HG03280 (cell line): ENCODE measurements around the gene CRYGN.
A peak's percentile ranks its signal among the peaks of the same experiment; 100 is the strongest.

Source experiments
- ATAC-seq: cut with Tn5 transposase; IDR thresholded peaks from one replicate; pipeline ENCODE4 v1.9.1; 2021; ENCODE audit warnings: mild to moderate bottlenecking, moderate library complexity; ENCODE audit not compliant: unreplicated experiment

Gene CRYGN

GRCh38 chr7:151460474-151460855 lies 20.5 kb upstream of the CRYGN start:
- no peak for ATAC-seq

DNA sequence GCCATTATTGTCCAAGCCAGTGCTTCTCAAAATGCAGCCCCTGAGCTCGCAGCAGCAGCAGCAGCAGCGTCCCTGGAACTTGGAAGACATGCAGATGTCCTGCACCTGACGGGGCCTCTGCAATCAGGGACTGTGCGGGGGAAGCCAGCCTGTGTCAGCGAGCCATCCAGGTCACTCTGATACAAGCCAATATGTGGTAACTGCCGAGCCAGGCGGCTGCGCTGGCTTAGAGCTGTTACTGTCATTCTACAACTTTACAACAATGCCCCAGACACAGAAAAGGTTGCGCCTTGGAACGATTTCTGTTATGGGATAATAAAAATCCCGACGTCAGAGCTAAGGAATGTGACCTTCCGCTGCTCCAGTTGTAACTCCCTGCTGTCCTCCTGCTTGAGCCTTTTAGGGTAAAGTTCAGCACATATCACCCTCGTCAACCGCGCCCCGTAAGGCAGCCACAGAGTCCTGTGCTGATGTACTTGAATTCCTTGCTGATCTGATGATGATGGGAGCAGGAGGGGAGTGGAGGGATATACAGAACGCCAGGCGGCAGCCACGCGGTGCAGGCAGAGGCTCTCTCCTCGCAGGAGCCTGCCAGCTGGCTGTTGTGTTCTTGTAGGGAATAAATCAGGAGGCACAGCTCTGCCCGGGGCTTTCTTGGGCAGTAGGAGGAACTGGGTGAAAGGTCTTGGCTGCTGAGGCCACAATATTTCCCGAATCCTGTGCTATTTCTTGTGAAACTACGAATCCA lies 20.0 kb upstream of the CRYGN start:
- ATAC-seq = no peak

DNA sequence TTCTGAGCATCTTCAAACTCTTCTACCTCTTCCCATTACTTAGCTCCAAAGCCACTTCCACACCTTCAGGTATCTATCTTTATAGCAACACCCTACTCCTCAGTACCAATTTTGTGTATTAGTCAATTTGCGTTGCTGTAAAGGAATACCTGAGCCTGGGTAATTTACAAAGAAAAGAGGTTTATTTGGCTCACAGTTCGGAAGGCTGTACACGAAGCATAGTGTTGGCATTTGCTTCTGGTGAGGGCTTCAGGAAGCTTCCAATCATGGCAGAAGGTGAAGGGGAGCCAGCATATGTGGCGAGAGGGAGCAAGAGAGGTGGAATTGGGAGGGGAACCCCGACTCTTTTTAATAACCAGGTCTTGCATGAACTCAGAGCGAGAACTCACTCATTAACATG lies 17.6 kb upstream of the CRYGN start:
- ATAC-seq = no peak

GRCh38 chr7:151456782-151457181 lies 16.8 kb upstream of the CRYGN start:
- no peak for ATAC-seq

DNA sequence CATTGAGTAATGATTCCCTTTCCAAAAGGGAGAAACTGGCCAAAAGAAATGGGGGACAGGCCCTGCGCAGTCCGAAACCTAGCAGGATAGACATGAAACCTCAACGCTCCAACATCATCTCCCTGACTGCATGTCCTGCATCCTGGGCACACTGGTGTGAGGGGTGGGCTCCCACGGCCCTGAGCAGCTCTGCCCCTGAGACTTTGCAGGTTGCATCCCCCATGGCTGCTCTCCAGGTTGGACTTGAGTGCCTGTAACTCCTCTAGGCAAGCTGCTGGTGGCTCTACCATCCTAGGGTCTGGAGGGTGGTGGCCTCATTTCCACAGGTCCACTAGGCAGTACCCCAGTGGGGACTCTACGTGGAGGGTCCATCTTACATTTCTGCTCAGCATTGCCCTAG lies 16.3 kb upstream of the CRYGN start:
- ATAC-seq = no peak

GRCh38 chr7:151455690-151456089 lies 15.7 kb upstream of the CRYGN start:
- no peak for ATAC-seq

GRCh38 chr7:151454932-151455530 lies 15.1 kb upstream of the CRYGN start:
- ATAC-seq = no peak

GRCh38 chr7:151454305-151454704 lies 14.4 kb upstream of the CRYGN start:
- ATAC-seq = no peak

DNA sequence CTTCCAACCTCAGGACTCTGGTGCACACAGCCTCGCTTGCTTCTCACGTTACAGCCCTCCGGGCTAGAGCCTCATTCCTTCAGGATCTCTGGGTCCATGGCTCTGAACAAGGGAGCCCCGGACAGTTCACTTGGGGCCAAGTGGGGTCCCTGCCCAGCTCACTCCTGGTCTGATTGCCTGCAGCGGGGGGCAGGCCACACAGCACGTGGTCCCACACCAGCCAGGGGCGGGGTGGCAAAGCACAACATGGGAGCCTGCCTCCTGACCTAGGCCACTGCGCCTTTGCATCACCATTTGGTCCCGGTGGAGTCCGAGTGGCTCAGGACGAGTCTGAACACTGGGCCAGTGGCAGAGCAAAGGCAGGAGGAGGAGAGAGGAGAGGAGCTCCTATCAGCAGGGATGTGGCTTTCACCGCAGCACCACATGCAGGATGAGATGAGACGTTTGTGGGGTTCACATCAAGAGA lies 13.4 kb upstream of the CRYGN start:
- no peak for ATAC-seq

GRCh38 chr7:151452680-151453325 lies 12.9 kb upstream of the CRYGN start:
- ATAC-seq = no peak

GRCh38 chr7:151451626-151452571 lies 12.0 kb upstream of the CRYGN start:
- no peak for ATAC-seq

DNA sequence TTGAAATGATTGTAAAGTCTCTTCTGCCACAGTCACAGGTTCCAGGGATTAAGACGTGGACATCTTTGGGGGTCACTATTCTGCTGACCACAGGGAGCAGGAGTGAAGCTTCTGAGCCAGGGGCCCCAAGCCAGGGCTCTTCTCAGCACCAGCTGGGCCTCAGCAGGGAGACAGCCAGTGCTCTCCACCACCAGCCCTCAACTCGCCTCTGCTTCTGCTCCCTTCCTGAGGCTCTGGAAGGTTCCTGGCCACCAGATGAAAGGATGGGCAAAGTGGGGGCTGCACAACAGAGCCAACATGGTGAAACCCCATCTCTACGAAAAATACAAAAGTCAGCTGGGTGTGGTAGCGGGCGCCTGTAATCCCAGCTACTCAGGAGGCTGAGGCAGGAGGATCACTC lies 11.2 kb upstream of the CRYGN start:
- ATAC-seq = no peak

GRCh38 chr7:151449990-151450389 lies 10.0 kb upstream of the CRYGN start:
- ATAC-seq = no peak

DNA sequence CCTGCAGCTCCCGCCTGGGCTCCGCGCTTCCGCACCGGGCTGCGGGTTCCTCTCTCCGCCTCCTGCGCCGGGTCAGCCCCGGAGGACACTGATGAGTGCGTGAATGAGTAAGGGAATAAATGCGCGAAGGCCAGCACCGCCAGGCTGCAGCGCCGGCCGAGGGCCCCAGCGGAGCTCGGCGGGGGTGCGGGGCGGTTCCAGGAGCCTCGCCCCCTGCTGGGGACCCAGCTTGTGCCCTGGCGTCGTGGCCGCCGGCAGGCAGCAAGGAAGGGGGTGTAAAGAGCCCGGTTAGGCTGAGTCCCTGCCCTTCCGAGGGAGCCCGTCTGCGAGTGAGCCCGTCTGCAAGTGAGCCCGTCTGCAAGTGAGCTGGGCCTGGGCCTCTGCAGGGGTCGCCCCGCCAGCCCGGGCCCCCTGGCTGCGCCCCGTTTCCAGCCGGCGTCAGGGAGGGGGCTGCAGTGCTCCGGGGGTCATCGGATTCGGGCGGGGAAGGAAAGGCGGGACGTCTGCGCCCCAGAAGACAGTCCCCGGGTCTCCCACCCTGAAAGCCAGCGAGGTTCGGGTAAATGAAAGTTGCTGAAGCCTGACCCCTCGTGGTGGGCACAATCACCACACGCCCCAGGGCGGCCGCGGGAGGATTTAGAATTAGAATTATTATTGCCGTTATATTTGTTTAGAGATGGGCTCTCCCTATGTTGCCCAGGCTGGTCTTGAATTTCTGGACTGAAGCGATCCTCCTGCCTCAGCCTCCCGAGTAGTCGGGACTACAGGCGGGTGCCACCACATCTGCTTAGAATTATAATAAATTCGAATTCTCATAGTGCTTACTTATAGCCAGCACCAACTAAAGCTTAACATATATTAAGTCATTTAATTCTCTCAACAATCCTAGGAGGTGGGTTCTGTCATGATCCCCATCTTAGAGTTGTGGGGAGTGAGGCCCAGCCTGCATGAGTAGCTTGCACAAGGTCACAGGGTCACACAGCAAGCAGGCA lies 8.6 kb upstream of the CRYGN start:
- peak; percentile 64 for ATAC-seq

- ATAC-seq = no peak
These were observed 7.9 kb upstream of the CRYGN start for GRCh38 chr7:151447901-151448260.

GRCh38 chr7:151447312-151447711 lies 7.4 kb upstream of the CRYGN start:
- ATAC-seq = no peak

GRCh38 chr7:151446412-151446811 lies 6.5 kb upstream of the CRYGN start:
- no peak for ATAC-seq

- ATAC-seq = no peak
These were observed 4.7 kb upstream of the CRYGN start for GRCh38 chr7:151444632-151445031.

DNA sequence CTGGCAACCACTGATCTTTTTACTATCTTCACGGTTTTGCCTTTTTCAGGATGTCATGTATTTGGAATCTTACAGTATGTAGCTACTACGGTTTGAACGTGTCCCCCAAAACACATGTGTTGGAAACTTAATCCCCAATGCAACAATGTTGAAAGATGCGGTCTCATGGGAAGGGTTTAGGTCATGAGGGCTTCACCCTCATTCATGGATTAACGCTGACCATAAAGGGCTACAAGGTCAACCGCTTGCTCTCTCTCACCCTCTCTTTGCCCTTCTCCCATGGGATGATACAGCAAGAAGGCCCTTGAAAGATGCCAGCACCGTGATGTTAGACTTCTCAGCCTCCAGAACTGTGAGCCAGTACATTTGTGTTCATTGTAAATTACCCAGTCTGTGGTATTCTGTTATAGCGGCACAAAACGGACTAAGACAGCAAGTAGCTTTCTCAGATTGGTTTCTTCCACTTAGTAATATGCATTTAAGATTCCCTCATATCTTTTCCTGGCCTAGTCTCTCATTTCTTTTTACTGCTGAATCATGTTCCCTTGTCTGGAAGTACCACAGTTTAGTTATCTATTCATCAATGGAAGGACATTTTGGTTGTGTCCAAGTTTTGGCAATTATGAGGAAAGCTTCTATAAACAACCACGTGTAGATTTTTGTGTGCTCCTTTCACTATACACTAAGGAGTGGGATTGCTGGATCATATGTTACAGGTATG lies 3.0 kb upstream of the CRYGN start:
- no peak for ATAC-seq
